Aorta (tissue), 5 donors: ENCODE data around the gene PLEKHG4. TPM values are rescaled to one million over a fixed set of nuclear protein-coding genes. Genes with fewer than 3 reads are reported as not detected.

ENCODE experiments used
- ATAC-seq: fragments of 200-7000 bp; cut with Tn5 transposase; one replicate; pipeline ENCODE4 v1.9.1; 2022; ENCODE audit warnings: moderate library complexity; ENCODE audit not compliant: low FRiP score
- DNase-seq, 2 donors: peaks; one replicate each; pipeline ENCODE4 v3.0.0-alpha.2; 2020
- H3K27ac ChIP-seq, 2 donors: one replicate each; pipeline ENCODE4 v1.5.1; 2013; ENCODE audit warnings: low read length in 2 of 2, mild to moderate bottlenecking in 2 of 2, moderate library complexity in 2 of 2, control low read depth in 1 of 2, inconsistent platforms in 1 of 2, low read depth in 1 of 2
- H3K27me3 ChIP-seq, 2 donors: one replicate each; pipeline ENCODE4 v1.6.1; 2013; ENCODE audit warnings: control low read depth in 1 of 2, low read length in 1 of 2, mild to moderate bottlenecking in 1 of 2, moderate library complexity in 1 of 2; ENCODE audit not compliant: insufficient read depth in 2 of 2, control insufficient read depth in 1 of 2
- H3K36me3 ChIP-seq, 2 donors: one replicate each; pipeline ENCODE4 v1.6.1; 2013; ENCODE audit warnings: control low read depth in 1 of 2, low read length in 1 of 2, mild to moderate bottlenecking in 1 of 2; ENCODE audit not compliant: insufficient read depth in 2 of 2, control insufficient read depth in 1 of 2
- H3K4me1 ChIP-seq, 2 donors: one replicate each; pipeline ENCODE4 v1.6.1; 2013; ENCODE audit warnings: low read length in 2 of 2, control low read depth in 1 of 2, mild to moderate bottlenecking in 1 of 2, moderate library complexity in 1 of 2; ENCODE audit not compliant: insufficient read depth in 2 of 2, control insufficient read depth in 1 of 2
- H3K4me3 ChIP-seq, 2 donors: one replicate each; pipeline ENCODE4 v1.5.1; 2013; ENCODE audit warnings: low read length in 2 of 2, control low read depth in 1 of 2, mild to moderate bottlenecking in 1 of 2
- H3K9me3 ChIP-seq: one replicate; pipeline ENCODE4 v1.6.1; 2013; ENCODE audit warnings: mild to moderate bottlenecking, low read length; ENCODE audit not compliant: control insufficient read depth
- WGBS, 2 donors: extraction: QIAGEN DNeasy Blood & Tissue Kit; methylation state at CpG; one replicate each; pipeline ENCODE4 v1.1.7; 2013; 5-methylcytosine and 5-hydroxymethylcytosine counted together
- intact Hi-C, 2 donors: fragments of 100-400 bp; cut with DNase I; formaldehyde crosslinking; loops; one replicate each; pipeline versions ENCODE4 v1.14.2 to v1.15.0; 2022
- polyA plus RNA-seq, 2 donors: library from polyadenylated mRNA; stranded (reverse); fragments of 200-250 nt; gene quantifications; one replicate each; pipeline ENCODE4 v1.2.3, GENCODE V29; 2013
- total RNA-seq, 2 donors: library from RNA; stranded (reverse); fragmentation: NEBNext Ultra II Directional; extraction: Animal tissue kit (Norgen Biotek cat#: 25700); gene quantifications; one replicate each; pipeline ENCODE4 v1.2.1, GENCODE V29; 2021
- donor health status: healthy with polysubstance abuse.
- donor health status: Bipolar disorder and iron deficiency.
- donor health status: DM: no; HTN: no; CAD: no.
- donor health status: DM: no; HTN: no; CAD: no.
- donor health status: DM: yes; HTN: yes; CAD: no.

Gene PLEKHG4
- total and polyA plus RNA-seq, 4 donors: 2.1 to 16.7 (median 4.7) TPM

GRCh38 chr16:67258161-67258835 lies 21.0 kb upstream of the PLEKHG4 start:
- DNase-seq (peak in 1 of 2 donors; percentile 58), ATAC-seq (no peak)
- Histone ChIP-seq H3K36me3 (no peaks in the 10 kb centered on the region), H3K27me3 (no peaks in the 10 kb centered on the region), H3K4me3 (no peak overlapping the region), H3K4me1 (no peaks in the 10 kb centered on the region), H3K9me3 (no peaks in the 10 kb centered on the region), H3K27ac (no peak overlapping the region)
- intact Hi-C loops: no loop called here
- 94 to 95% methylated on average over 11 of the region's 11 CpGs for WGBS, 2 donors

- DNase-seq (peak in 1 of 2 donors; percentile 62), ATAC-seq (no peak)
- intact Hi-C loops: no loop called here
- H3K4me3 ChIP-seq: no peak overlapping the region
- no peak overlapping the region for H3K27ac ChIP-seq
- 92 to 93% methylated on average over 12 of the region's 12 CpGs for WGBS, 2 donors
- no peaks in the 10 kb centered on the region for H3K9me3 ChIP-seq
- no peaks in the 10 kb centered on the region for H3K4me1 ChIP-seq
- no peaks in the 10 kb centered on the region for H3K36me3 ChIP-seq
- no peaks in the 10 kb centered on the region for H3K27me3 ChIP-seq
These were observed 19.6 kb upstream of the PLEKHG4 start for GRCh38 chr16:67259705-67260104.

- Histone ChIP-seq H3K27ac (no peak overlapping the region), H3K9me3 (no peaks in the 10 kb centered on the region), H3K27me3 (no peaks in the 10 kb centered on the region), H3K4me1 (no peaks in the 10 kb centered on the region), H3K4me3 (no peak overlapping the region), H3K36me3 (no peaks in the 10 kb centered on the region)
- DNase-seq (peak in 1 of 2 donors; percentile 48), ATAC-seq (no peak)
- 65 to 71% methylated on average over 4 of the region's 4 CpGs for WGBS, 2 donors
- intact Hi-C loops: no loop called here
These were observed 18.8 kb upstream of the PLEKHG4 start for GRCh38 chr16:67260426-67261063.

DNA sequence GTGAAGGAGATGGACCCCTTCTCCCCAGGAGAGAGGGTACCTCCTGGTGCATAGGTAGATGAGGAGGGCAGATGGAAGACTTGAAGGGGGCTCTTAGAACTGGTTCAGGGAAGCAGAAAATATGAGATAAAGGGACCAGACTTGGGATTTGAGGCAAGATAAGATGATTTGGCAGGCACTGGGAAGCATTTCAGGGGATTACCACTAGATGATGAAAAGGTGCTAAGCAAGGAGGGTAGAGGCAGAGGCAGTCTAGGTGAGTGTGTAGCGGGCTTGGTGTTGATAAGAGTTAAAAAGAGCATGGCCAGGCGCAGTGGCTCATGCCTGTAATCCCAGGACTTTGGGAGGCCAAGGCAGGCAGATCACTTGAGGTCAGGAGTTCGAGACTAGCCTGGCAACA lies 16.1 kb upstream of the PLEKHG4 start:
- Histone ChIP-seq H3K27me3 (no peaks in the 10 kb centered on the region), H3K4me1 (no peaks in the 10 kb centered on the region), H3K27ac (no peak overlapping the region), H3K4me3 (no peak overlapping the region), H3K36me3 (no peaks in the 10 kb centered on the region), H3K9me3 (no peaks in the 10 kb centered on the region)
- ATAC-seq: no peak
- no peak for DNase-seq
- intact Hi-C loops: no loop called here
- WGBS, 2 donors: 91 to 95% methylated on average over 3 of the region's 3 CpGs

DNA sequence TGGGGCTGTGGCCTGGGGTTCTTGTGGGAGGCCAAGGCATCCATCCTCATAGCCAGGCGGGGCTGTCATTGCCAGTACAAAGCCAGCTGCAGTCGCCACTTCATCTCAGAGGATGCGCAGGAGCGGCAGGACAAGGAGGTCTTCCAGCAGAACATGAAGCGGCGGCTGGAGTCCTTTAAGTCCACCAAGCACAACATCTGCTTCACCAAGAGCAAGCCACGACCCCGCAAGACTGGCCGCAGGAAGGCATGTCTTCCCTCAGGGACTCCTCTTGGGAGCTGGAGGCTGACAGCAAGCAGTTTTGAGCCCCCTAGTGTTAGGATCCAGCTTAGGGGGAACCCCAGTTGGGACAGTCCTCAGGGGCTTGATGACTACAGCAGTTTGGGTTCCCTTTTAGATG lies 15.1 kb upstream of the PLEKHG4 start:
- Histone ChIP-seq H3K4me1 (no peaks in the 10 kb centered on the region), H3K9me3 (no peaks in the 10 kb centered on the region), H3K27ac (no peak overlapping the region), H3K36me3 (no peaks in the 10 kb centered on the region), H3K4me3 (no peak overlapping the region), H3K27me3 (no peaks in the 10 kb centered on the region)
- DNase-seq: peak in 1 of 2 donors; percentile 66
- ATAC-seq: no peak
- intact Hi-C loops: no loop called here
- WGBS, 2 donors: 80% methylated on average over 9 of the region's 9 CpGs

DNA sequence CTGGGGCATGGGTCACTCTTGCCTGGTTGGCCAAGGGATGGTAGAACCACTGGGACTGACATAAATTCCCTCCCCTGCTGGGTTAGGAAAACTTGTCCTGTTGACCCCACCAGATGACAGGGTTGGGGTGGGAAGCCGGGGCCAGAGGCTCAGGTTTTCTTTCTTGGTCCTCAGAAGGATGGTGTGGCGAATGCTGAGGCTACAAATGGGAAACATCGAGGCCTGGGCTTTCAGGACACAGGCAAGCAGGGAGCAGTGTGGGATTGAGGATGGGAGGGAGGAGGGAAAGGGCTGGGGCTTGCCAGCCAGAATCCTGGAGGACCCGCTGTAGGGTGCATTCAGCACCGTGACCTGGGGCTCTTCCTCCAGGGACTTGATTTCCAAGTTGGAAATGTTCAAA lies 14.5 kb upstream of the PLEKHG4 start:
- WGBS, 2 donors: 78 to 83% methylated on average over 5 of the region's 5 CpGs
- ATAC-seq (no peak), DNase-seq (peak in 1 of 2 donors; percentile 53)
- intact Hi-C loops: no loop called here
- H3K27ac ChIP-seq: no peak overlapping the region
- no peak overlapping the region for H3K4me3 ChIP-seq
- no peaks in the 10 kb centered on the region for H3K4me1 ChIP-seq
- H3K9me3 ChIP-seq: no peaks in the 10 kb centered on the region
- H3K36me3 ChIP-seq: no peaks in the 10 kb centered on the region
- no peaks in the 10 kb centered on the region for H3K27me3 ChIP-seq

GRCh38 chr16:67265834-67266233 lies 13.5 kb upstream of the PLEKHG4 start:
- Histone ChIP-seq H3K36me3 (no peaks in the 10 kb centered on the region), H3K27ac (no peak overlapping the region), H3K4me1 (no peaks in the 10 kb centered on the region), H3K9me3 (no peaks in the 10 kb centered on the region), H3K27me3 (no peaks in the 10 kb centered on the region), H3K4me3 (no peak overlapping the region)
- WGBS, 2 donors: 69 to 75% methylated on average over 8 of the region's 8 CpGs
- ATAC-seq (no peak), DNase-seq (peak in 1 of 2 donors; percentile 61)
- intact Hi-C loops: no loop called here

DNA sequence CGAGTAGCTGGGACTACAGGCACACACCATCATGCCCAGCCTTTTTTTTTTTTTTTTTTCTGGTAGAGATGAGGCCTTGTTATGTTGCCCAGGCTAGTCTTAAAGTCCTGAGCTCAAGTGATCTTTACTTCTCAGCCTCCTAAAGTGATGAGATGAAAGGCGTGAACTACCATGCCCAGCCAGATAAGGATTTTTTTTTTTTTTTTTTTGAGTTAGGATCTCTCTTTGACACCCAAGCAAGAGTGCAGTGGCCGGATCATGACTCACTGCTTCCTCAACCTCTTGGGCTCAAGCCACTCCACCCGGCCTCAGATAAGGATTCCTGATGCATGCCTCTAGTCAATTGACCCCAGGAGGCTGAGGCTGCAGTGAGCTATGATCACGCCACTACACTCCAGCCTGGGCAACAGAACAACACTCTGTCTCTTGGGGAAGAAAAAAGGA lies 11.2 kb upstream of the PLEKHG4 start:
- WGBS, 2 donors: 29 to 30% methylated on average over 5 of the region's 5 CpGs
- Histone ChIP-seq H3K4me3 (no peak overlapping the region), H3K27me3 (no peaks in the 10 kb centered on the region), H3K9me3 (no peaks in the 10 kb centered on the region), H3K4me1 (no peaks in the 10 kb centered on the region), H3K27ac (no peak overlapping the region), H3K36me3 (no peaks in the 10 kb centered on the region)
- DNase-seq: peak; percentile 79 to 83
- ATAC-seq: peak; percentile 77
- intact Hi-C loops: no loop called here

DNA sequence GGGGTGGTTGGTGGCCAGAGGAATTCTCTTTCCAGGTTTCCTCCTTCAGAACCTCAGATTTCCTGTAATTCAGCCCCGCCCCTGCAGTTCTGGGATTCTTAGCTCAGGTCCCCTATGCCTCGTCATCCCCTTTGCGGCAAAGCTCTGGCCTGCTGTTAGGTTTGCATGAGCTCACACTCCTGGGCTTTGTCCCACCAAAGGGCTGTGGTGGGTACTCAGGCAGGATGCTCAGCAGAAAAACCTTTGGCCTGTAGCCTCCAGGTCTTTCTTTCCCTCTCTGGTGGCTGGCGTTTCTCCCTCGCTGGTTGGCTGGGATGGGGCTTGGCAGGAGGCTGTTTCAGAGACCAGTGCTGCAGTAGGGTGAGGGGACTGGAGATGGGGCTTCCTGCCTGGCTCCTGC lies 9.6 kb upstream of the PLEKHG4 start:
- Histone ChIP-seq H3K9me3 (no peaks in the 10 kb centered on the region), H3K36me3 (no peaks in the 10 kb centered on the region), H3K4me3 (no peak overlapping the region), H3K27me3 (no peaks in the 10 kb centered on the region), H3K4me1 (no peaks in the 10 kb centered on the region), H3K27ac (no peak overlapping the region)
- 57 to 59% methylated on average over 5 of the region's 5 CpGs for WGBS, 2 donors
- DNase-seq (peak in 1 of 2 donors; percentile 78), ATAC-seq (no peak)
- intact Hi-C loops: no loop called here
